ENCODE measurements around the gene FTSJ3.

FTSJ3 gene

DNA sequence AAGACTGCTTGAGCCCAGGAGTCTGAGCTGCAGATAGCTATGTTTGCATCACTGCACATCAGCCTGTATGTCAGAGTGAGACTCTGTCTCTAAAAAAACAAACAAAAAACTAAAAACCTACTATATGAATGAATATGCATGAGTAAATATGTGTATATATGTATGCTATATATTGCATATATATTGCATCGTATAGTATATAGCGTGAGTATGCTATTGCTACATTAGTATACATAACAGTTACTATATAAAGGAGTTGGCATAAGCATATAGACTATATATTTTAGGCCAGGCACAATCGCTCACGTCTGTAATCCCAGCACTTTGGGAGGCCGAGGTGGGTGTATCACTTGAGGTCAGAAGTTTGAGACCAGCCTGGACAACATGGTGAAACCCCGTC lies 37.4 kb downstream of the FTSJ3 start:
- DNase-seq (ENCODE audit: low read depth in 2 of 2): no peak

DNA sequence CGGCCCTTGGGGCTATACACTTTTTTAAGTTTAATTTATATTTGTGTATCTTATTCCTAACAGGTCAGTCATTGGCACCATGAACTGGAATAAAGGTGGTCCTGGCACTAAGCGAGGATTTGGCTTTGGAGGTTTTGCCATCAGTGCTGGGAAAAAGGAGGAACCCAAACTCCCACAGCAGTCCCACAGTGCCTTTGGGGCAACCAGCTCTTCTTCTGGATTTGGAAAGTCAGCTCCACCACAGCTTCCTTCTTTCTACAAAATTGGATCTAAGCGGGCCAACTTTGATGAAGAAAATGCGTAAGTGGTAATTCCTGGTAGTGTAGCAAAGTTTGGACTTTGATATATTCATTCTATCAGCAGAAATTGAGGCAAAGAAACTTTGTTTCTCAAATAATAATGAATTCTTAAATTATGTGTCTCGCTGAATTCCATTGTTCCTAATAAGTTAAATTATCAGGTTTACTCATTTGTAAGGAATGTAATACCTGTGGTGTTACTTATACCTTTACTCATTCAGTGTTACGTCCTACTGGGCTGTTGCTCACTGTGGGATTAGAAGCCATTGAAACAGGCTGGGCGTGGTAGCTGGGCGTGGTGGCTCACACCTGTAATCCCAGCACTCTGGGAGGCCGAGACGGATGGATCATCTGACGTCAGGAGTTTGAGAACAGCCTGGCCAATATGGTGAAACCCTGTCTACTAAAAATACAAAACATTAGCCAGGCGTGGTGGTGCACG lies 40.3 kb downstream of the FTSJ3 start:
- DNase-seq (ENCODE audit: low read depth in 2 of 2): no peak

DNA sequence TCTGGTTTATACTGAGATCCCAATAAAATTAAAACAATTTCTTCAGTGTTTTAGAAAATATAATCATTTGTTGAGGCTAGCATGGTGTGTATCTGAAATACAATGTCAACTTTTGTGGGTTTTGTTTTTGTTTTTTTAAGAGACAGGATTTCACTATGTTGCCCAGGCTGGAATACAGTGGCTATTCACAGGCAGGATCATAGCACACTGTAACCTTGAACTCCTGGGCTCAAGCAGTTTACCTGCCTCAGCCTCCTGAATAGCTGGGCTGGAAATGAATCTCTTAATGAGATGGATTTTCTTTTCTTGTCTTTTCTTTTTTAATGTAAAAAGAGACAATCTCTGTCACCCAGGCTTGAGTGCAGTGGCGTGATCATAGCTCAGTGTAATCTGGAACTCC lies 41.3 kb downstream of the FTSJ3 start:
- no peak for DNase-seq (ENCODE audit: low read depth in 2 of 2)

DNA sequence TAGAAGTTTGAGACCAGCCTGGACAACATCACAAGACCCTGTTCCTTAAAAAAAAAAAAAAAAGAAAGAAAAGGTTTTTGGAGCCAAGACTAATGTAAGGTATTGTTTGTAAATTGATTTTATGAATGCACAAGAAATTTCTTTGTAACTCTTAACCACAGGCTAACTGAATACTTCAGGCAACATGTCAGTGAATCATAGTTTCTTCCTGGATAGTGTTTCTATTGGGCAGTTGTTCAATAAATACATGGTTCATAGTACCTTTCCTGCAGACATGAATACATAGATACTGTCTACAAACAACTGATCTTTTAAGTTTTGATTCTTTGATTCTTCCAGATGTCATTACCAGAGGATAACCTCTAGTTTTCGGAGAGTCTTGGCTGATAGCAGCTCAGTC lies 41.9 kb downstream of the FTSJ3 start:
- no peak for DNase-seq (ENCODE audit: low read depth in 2 of 2)

DNA sequence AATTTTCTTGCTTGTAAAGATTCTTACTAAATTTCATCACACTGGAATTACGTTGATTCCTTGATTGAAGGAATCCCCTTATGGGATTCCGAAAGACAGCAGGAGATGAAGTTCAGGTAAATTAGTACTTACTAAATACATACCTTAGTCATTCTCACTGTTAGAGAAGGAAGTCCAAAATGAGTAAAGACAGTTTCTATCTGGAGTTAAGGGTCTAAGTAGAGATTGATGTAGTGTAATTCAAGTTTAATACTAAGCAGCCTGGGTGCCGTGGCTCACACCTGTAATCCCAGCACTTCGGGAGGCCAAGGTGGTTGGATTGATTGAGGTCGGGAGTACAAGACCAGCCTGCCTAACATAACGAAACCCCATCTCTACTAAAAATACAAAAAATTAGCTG lies 43.9 kb downstream of the FTSJ3 start:
- no peak for DNase-seq (ENCODE audit: low read depth in 2 of 2)

DNA sequence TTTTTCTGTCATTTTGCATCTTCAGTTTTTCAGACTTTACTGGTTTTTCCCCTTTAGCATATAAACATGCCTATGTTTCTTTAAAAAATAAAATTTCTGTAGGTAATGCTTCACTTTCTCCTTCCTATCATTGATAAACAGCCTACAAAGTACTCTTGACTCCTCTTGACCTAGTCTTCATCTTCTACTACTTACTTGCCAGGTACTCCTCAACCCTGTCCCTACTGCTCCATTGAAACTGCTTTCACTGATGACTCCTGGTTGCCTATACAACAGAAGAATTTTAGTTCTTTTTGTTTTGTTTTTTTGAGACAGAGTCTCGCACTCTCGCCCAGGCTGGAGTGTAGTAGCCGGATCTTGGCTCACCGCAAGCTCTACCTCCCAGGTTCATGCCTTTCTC lies 46.5 kb downstream of the FTSJ3 start:
- DNase-seq (ENCODE audit: low read depth in 2 of 2): no peak

DNA sequence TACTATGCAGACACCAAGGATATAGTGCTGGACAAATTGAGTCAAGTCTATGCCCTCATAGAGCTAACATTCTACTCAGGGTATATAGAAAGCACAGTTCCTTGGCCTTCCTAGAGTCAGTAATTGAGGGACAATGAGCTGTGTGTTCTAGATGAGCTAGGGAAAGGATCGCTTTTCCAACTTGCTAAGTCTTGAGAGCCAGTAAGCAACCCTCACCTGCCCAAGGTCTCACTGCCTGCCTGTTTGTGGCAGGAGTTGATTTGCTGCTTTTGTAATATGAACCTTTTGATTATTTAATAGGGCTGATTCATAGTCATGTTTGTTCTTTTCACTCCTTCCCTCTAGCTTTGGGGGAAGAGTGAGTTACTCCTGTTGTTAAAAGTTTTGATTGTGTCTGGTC lies 47.0 kb downstream of the FTSJ3 start:
- no peak for DNase-seq (ENCODE audit: low read depth in 2 of 2)

DNA sequence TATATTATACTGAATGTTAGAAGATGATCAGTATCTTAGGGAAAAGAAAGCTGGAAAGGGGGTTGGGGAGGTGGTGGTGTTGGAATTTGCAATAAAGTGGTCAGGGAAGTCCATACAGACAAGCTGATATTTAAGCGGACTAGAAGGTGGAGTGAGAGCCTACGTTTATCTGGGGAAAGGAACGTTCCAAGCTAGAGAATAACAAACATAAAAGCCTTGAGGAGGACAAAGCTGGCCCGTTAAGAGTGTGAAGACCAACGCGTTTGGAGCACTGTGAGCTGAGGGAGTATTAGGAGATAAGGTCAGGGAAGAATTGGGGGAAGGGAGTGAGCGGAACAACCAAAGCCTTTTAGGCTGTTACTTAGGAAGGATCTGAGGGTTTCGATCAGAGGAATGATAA lies 52.0 kb downstream of the FTSJ3 start:
- DNase-seq (ENCODE audit: low read depth in 2 of 2): no peak

DNA sequence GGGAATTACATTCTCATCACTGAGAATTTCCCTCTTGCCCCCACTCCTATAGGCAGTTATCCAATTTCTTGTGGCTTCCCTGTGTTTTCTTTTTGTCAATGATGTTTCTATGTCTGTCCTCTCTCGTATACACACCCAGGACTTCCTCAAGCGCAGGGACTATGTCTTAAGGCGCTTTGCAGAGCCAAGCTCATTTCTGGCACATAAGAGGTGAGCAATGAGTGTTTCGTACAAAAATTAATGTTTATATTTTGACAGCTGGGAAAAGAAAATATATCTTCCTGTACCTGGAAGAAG lies 52.5 kb downstream of the FTSJ3 start:
- DNase-seq (ENCODE audit: low read depth in 2 of 2): no peak

DNA sequence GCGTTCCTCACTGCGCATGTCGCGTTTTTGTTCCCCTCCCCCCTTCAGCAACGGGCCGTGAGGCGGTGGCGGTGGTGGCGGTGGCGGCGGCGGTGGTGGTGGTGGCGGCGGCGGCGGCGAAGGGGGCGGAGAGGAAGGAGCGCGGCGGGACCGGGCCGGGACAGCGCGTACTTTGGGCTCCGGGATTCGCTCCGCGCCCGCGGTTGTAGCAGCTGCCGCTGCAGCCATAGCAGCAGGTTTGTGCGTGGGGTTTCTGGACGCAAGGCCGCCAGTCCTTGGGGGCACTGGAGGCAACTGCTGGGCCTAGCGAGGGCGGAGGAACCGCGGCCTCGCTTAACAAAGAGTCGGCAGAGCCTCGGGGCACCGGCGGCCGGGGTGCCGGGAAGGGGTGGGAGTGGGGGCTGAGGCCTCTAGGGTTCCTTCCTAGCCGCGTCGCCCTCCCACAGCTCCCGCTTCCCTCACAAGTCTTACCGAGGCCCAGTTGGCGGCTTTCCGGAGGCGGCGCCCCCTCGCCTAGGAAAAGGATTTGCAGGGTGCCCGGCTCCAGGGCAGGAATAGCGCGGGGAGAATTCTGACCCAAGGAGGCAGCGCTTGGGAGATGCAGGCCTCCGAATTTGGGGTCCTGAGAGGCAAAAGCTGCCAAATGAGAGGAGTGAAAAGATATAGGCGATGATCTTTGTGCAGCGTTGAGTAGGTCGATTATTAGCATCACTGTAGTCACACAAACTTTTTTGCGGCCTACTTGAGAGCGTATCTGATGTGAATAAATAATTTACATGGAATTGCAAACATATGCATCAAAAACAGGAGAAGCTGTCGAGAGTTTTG lies 53.1 kb downstream of the FTSJ3 start, which contains the start of gene DDX42:
Gene DDX42, plus strand, starts transcription at position 30 of the 828 bp plus-strand sequence. CDS start 12,880 bp downstream, outside the sequence.
- DNase-seq (ENCODE audit: low read depth in 2 of 2): peak; percentile 81 to 85

DNA sequence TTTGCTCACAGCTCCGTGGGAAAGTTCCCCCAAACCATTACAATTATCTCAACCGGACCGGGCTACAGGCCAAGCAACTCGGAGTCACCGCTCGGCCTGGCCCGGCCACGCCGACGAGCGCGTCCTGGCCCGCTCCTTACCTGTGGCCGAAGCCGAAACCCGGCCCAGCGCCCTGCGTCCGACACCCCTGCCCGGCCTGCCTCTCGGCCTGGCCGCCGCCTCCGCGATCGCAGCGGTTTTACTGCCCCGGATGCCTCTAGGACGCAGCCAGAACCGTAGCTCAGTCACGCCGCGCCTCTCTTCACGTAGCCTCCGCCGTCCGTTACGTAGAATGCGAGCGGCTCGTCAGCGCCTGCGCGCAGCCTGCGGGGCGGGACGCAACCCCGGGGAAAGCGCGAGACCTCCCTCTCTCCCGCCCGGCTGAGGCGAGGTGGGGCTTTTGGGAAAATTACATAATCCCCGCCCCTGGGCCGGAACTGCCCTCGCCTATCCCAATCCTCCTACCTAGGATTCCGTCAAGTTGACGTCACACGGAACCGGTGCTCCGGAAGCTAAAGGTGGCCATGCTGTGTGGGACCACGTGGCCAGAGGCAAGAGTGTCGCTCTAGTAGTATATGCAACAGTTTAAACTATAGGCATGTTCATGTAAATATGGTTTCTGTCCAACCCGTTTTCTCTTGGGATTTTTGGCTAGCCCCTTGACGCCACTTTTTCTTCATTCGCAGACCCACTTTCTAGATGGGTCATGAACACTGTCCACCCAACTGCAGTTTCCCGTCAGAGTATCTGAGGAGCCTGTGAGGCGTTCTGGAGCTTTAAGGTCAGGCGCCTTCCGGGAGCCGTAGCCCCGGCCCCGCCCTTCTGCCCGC lies 54.0 kb downstream of the FTSJ3 start, which contains the start of gene CCDC47:
Gene CCDC47, minus strand, starts transcription at position 326 of the 869 bp plus-strand sequence. CDS start 7,422 bp downstream, outside the sequence.
- DNase-seq (ENCODE audit: low read depth in 2 of 2): peak; percentile 93 to 96

DNA sequence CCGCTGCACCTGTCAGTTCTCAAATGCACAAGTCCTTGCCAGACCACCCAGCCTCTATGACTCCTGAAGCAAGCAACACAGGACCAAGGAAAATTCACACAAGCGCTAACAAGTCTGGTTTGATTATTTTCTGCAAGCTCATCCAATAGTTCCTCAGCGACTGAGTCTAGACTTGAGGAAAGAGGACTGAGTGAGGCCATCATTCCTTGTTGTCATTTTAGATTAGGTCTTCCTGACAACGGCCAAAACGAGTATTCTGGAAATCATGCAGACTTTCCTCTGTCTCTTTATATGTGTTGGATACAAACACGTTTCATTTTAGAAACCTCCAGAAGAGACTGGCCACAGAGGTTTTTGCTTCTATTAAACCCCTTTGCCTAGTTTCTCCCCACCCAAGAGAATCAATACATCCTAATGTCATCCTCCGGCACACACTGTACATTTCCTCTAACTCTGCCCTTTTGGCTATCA lies 54.6 kb downstream of the FTSJ3 start:
- DNase-seq (ENCODE audit: low read depth in 2 of 2): no peak
